Measurements from ENCODE around the gene ABCD1.
"Not testable (repeated sequence)": the region's sequence is repeated elsewhere in the genome, so short reads cannot be mapped to it uniquely, and the experiment has no call there.

The ABCD1 gene

GRCh38 chrX:153714256-153714655 lies 10.4 kb upstream of the ABCD1 start:
- no peak for DNase-seq

GRCh38 chrX:153717445-153717844 lies 7.2 kb upstream of the ABCD1 start:
- DNase-seq, result no peak

GRCh38 chrX:153719238-153719637 lies 5.4 kb upstream of the ABCD1 start:
- no peak for DNase-seq

GRCh38 chrX:153719701-153720100 lies 5.0 kb upstream of the ABCD1 start:
- DNase-seq, result no peak

- no peak for DNase-seq
Observed at GRCh38 chrX:153722704-153723350, 1.8 kb upstream of the ABCD1 start.

- DNase-seq, result no peak
Observed at GRCh38 chrX:153723351-153724251, 1.1 kb upstream of the ABCD1 start.

GRCh38 chrX:153725039-153725831 lies 579 bp downstream of the ABCD1 start:
- DNase-seq, result no peak

GRCh38 chrX:153725832-153726285 lies 1.2 kb downstream of the ABCD1 start:
- DNase-seq, result no peak

GRCh38 chrX:153726286-153727122 lies 1.8 kb downstream of the ABCD1 start:
- DNase-seq, result peak; percentile 32

GRCh38 chrX:153727123-153727931 lies 2.7 kb downstream of the ABCD1 start:
- peak; percentile 60 for DNase-seq

GRCh38 chrX:153728095-153728494 lies 3.4 kb downstream of the ABCD1 start:
- DNase-seq, result no peak

- DNase-seq, result no peak
Observed at GRCh38 chrX:153728951-153729631, 4.4 kb downstream of the ABCD1 start.

GRCh38 chrX:153730115-153730514 lies 5.5 kb downstream of the ABCD1 start:
- not testable (repeated sequence) for DNase-seq

- no peak for DNase-seq
Observed at GRCh38 chrX:153731117-153731844, 6.6 kb downstream of the ABCD1 start.

- DNase-seq, result no peak
Observed at GRCh38 chrX:153731845-153732215, 7.2 kb downstream of the ABCD1 start.

- no peak for DNase-seq
Observed at GRCh38 chrX:153732401-153732800, 7.7 kb downstream of the ABCD1 start.

- DNase-seq, result no peak
Observed at GRCh38 chrX:153733651-153734240, 9.1 kb downstream of the ABCD1 start.

- DNase-seq, result no peak
Observed at GRCh38 chrX:153734871-153735270, 10.2 kb downstream of the ABCD1 start.

- no peak for DNase-seq
Observed at GRCh38 chrX:153735274-153735673, 10.6 kb downstream of the ABCD1 start.

Data from NCI-H2029 (cell line).